ENCODE results near the gene LINC01488. TPM values are rescaled to one million over a fixed set of nuclear protein-coding genes. Genes with fewer than 3 reads are reported as not detected.

The LINC01488 gene
- polyA plus RNA-seq, 1 of the 3 experiments (the other 2 are of a cell fraction), result not detected

GRCh38 chr11:69513196-69513595, 31.7 kb downstream of the LINC01488 start:
- H3F3A ChIP-seq (replicated peaks; ENCODE audit: insufficient read depth), result no peaks in the 10 kb centered on the region
- no peak overlapping the region for H3K4me3 ChIP-seq (ENCODE audit: low read depth in 2 of 2, low read length in 1 of 2)
- H2AFZ ChIP-seq (ENCODE audit: low read depth), result no peak overlapping the region
- H3K36me3 ChIP-seq (replicated peaks in 1 of 2; ENCODE audit: control insufficient read depth in 1 of 2, insufficient read depth in 2 of 2, low read length in 1 of 2), result no peaks in the 10 kb centered on the region
- ChIA-PET POLR2A (no interaction called here), CTCF (no interaction called here)
- no peaks in the 10 kb centered on the region for H3K9me2 ChIP-seq
- no peak for DNase-seq
- H3K27ac ChIP-seq (ENCODE audit: low read depth in 2 of 2, low read length in 1 of 2), result no peak overlapping the region
- H3K9me3 ChIP-seq, result no peaks in the 10 kb centered on the region
- TF ChIP-seq YY1 (IDR thresholded peaks at IDR 0.05; ENCODE audit: low read depth) (no peak), FOSL2 (IDR thresholded peaks at IDR 0.05; ENCODE audit: borderline replicate concordance, low read depth) (no peak), POLR2AphosphoS5 (IDR thresholded peaks at IDR 0.05; ENCODE audit: low read depth, low read length) (no peak), RFX5 (IDR thresholded peaks at IDR 0.05; ENCODE audit: low read length) (no peak), RCOR1 (IDR thresholded peaks at IDR 0.05; ENCODE audit: low read length) (no peak)
- TF ChIP-seq, protein P1, sequence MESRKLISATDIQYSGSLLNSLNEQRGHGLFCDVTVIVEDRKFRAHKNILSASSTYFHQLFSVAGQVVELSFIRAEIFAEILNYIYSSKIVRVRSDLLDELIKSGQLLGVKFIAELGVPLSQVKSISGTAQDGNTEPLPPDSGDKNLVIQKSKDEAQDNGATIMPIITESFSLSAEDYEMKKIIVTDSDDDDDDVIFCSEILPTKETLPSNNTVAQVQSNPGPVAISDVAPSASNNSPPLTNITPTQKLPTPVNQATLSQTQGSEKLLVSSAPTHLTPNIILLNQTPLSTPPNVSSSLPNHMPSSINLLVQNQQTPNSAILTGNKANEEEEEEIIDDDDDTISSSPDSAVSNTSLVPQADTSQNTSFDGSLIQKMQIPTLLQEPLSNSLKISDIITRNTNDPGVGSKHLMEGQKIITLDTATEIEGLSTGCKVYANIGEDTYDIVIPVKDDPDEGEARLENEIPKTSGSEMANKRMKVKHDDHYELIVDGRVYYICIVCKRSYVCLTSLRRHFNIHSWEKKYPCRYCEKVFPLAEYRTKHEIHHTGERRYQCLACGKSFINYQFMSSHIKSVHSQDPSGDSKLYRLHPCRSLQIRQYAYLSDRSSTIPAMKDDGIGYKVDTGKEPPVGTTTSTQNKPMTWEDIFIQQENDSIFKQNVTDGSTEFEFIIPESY (IDR thresholded peaks at IDR 0.05; ENCODE audit: borderline replicate concordance, low read depth), result no peak
- H3K27me3 ChIP-seq (ENCODE audit: insufficient read depth), result no peaks in the 10 kb centered on the region
- peaks cover 0 to 10% of the 10 kb centered on the region in 2 experiments; a peak in 2 of 4 replicates for H3K4me1 ChIP-seq (ENCODE audit: control insufficient read depth in 1 of 2, insufficient read depth in 2 of 2, low read depth in 1 of 2, low read length in 1 of 2)
- no peaks in the 10 kb centered on the region for H3K79me2 ChIP-seq (ENCODE audit: insufficient read depth)
- H3K9ac ChIP-seq, result no peak overlapping the region
- WGBS (ENCODE audit: low lambda C conversion rate), result 85% methylated on average over 2 of the region's 11 CpGs
- no peak overlapping the region for H3K4me2 ChIP-seq
- H4K20me1 ChIP-seq (ENCODE audit: insufficient read depth), result no peaks in the 10 kb centered on the region

GRCh38 chr11:69513663-69514224, 32.3 kb downstream of the LINC01488 start:
- H3K4me1 ChIP-seq (ENCODE audit: control insufficient read depth in 1 of 2, insufficient read depth in 2 of 2, low read depth in 1 of 2, low read length in 1 of 2), result peaks cover 0 to 10% of the 10 kb centered on the region in 2 experiments; a peak in 2 of 4 replicates
- H3K27ac ChIP-seq (ENCODE audit: low read depth in 2 of 2, low read length in 1 of 2), result no peak overlapping the region
- DNase-seq, result no peak
- H4K20me1 ChIP-seq (ENCODE audit: insufficient read depth), result no peaks in the 10 kb centered on the region
- H3K4me3 ChIP-seq (ENCODE audit: low read depth in 2 of 2, low read length in 1 of 2), result no peak overlapping the region
- H3K9me3 ChIP-seq, result no peaks in the 10 kb centered on the region; the same call in 1 of the 2 replicates
- no peaks in the 10 kb centered on the region for H3K9me2 ChIP-seq
- H3K27me3 ChIP-seq (ENCODE audit: insufficient read depth), result no peaks in the 10 kb centered on the region
- TF ChIP-seq MEF2A (IDR thresholded peaks at IDR 0.05; ENCODE audit: borderline replicate concordance, low read depth) (no peak), SIN3A (IDR thresholded peaks at IDR 0.05; ENCODE audit: borderline replicate concordance, low read depth, low read length) (no peak), TAF1 (IDR thresholded peaks at IDR 0.05; ENCODE audit: borderline replicate concordance, low read depth, low read length) (no peak), FOXJ3 (CRISPR knock-in tag; IDR thresholded peaks at IDR 0.05) (no peak), CTCF (IDR thresholded peaks at IDR 0.05) (no peak), RCOR1 (IDR thresholded peaks at IDR 0.05; ENCODE audit: low read length) (no peak), RFX5 (IDR thresholded peaks at IDR 0.05; ENCODE audit: low read length) (no peak), CHD2 (IDR thresholded peaks at IDR 0.05; ENCODE audit: low read length, partially characterized antibody) (no peak), GABPA (IDR thresholded peaks at IDR 0.05; ENCODE audit: low read depth) (no peak)
- TF ChIP-seq, protein P2, sequence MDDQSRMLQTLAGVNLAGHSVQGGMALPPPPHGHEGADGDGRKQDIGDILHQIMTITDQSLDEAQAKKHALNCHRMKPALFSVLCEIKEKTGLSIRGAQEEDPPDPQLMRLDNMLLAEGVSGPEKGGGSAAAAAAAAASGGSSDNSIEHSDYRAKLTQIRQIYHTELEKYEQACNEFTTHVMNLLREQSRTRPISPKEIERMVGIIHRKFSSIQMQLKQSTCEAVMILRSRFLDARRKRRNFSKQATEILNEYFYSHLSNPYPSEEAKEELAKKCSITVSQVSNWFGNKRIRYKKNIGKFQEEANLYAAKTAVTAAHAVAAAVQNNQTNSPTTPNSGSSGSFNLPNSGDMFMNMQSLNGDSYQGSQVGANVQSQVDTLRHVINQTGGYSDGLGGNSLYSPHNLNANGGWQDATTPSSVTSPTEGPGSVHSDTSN (IDR thresholded peaks at IDR 0.05), result no peak
- ChIA-PET CTCF (interaction anchor here (1.0 kb wide), 1 partner anchor 130 kb away, joined by 3 read pairs; no protein-coding TSS in a partner anchor), POLR2A (no interaction called here)
- H3K9ac ChIP-seq, result no peak overlapping the region
- no peaks in the 10 kb centered on the region for H3F3A ChIP-seq (replicated peaks; ENCODE audit: insufficient read depth)
- no peaks in the 10 kb centered on the region for H3K36me3 ChIP-seq (replicated peaks in 1 of 2; ENCODE audit: control insufficient read depth in 1 of 2, insufficient read depth in 2 of 2, low read length in 1 of 2)
- H3K79me2 ChIP-seq (ENCODE audit: insufficient read depth), result no peaks in the 10 kb centered on the region
- no peak overlapping the region for H3K4me2 ChIP-seq
- WGBS (ENCODE audit: low lambda C conversion rate), result 87% methylated on average over 12 of the region's 12 CpGs
- no peak overlapping the region for H2AFZ ChIP-seq (ENCODE audit: low read depth)
